ENCODE data around the gene SV2B. TPM values are rescaled to one million over a fixed set of nuclear protein-coding genes. Genes with fewer than 3 reads are reported as not detected.

Gene SV2B
- total and polyA plus RNA-seq, 2 donors (not counting 1 experiment from before 2014, with no cell fraction given): under 0.01 TPM; not detected in 1

GRCh38 chr15:91125162-91125561, 25.1 kb downstream of the SV2B start:
- TF ChIP-seq EZH2 (IDR thresholded peaks at IDR 0.05; ENCODE audit: low read length, missing control alignments): no peak
- TF ChIP-seq CTCF (conservative IDR thresholded peaks at IDR 0.05 in 1 of 2, IDR thresholded peaks at IDR 0.05 in 1 of 2; ENCODE audit: low read depth in 1 of 2, low read length in 2 of 2): no peak
- DNase-seq (ENCODE audit: low read depth in 2 of 2): no peak
- no peaks in the 10 kb centered on the region for H3K27me3 ChIP-seq (ENCODE audit: control insufficient read depth, insufficient read depth, low read length)
- no peak overlapping the region for H2AFZ ChIP-seq (ENCODE audit: low read length)
- no peak overlapping the region for H3K4me3 ChIP-seq (replicated peaks in 1 of 4; ENCODE audit: control extremely low read depth in 1 of 4, insufficient read depth in 1 of 4, low read depth in 3 of 4, low read length in 4 of 4)
- no peaks in the 10 kb centered on the region for H3K36me3 ChIP-seq (ENCODE audit: control insufficient read depth, insufficient read depth, low read length)
- H3K4me1 ChIP-seq (ENCODE audit: control insufficient read depth, extremely low read depth, insufficient read depth, low read length): no peaks in the 10 kb centered on the region
- no peak overlapping the region for H3K9ac ChIP-seq (ENCODE audit: insufficient read depth, low read length)
- no peak overlapping the region for H3K4me2 ChIP-seq (ENCODE audit: extremely low read depth, insufficient read depth, low read length)
- no peaks in the 10 kb centered on the region for H3K79me2 ChIP-seq (ENCODE audit: control insufficient read depth, insufficient read depth, low read length)
- no peaks in the 10 kb centered on the region for H4K20me1 ChIP-seq (ENCODE audit: control insufficient read depth, extremely low read depth, insufficient read depth, low read length)
- H3K9me3 ChIP-seq (ENCODE audit: control insufficient read depth, insufficient read depth, low read depth, low read length): no peaks in the 10 kb centered on the region
- no peak overlapping the region for H3K27ac ChIP-seq (ENCODE audit: insufficient read depth, low read length)

- no peak overlapping the region for H3K27ac ChIP-seq (ENCODE audit: insufficient read depth, low read length)
- H3K4me3 ChIP-seq (replicated peaks in 1 of 4; ENCODE audit: control extremely low read depth in 1 of 4, insufficient read depth in 1 of 4, low read depth in 3 of 4, low read length in 4 of 4): no peak overlapping the region
- H4K20me1 ChIP-seq (ENCODE audit: control insufficient read depth, extremely low read depth, insufficient read depth, low read length): no peaks in the 10 kb centered on the region
- no peaks in the 10 kb centered on the region for H3K36me3 ChIP-seq (ENCODE audit: control insufficient read depth, insufficient read depth, low read length)
- no peaks in the 10 kb centered on the region for H3K4me1 ChIP-seq (ENCODE audit: control insufficient read depth, extremely low read depth, insufficient read depth, low read length)
- TF ChIP-seq EZH2 (IDR thresholded peaks at IDR 0.05; ENCODE audit: low read length, missing control alignments) (no peak), CTCF (conservative IDR thresholded peaks at IDR 0.05 in 1 of 2, IDR thresholded peaks at IDR 0.05 in 1 of 2; ENCODE audit: low read depth in 1 of 2, low read length in 2 of 2) (no peak)
- H3K9ac ChIP-seq (ENCODE audit: insufficient read depth, low read length): no peak overlapping the region
- no peaks in the 10 kb centered on the region for H3K79me2 ChIP-seq (ENCODE audit: control insufficient read depth, insufficient read depth, low read length)
- H2AFZ ChIP-seq (ENCODE audit: low read length): no peak overlapping the region
- no peaks in the 10 kb centered on the region for H3K9me3 ChIP-seq (ENCODE audit: control insufficient read depth, insufficient read depth, low read depth, low read length)
- no peak overlapping the region for H3K4me2 ChIP-seq (ENCODE audit: extremely low read depth, insufficient read depth, low read length)
- no peak for DNase-seq (ENCODE audit: low read depth in 2 of 2)
- H3K27me3 ChIP-seq (ENCODE audit: control insufficient read depth, insufficient read depth, low read length): no peaks in the 10 kb centered on the region
Observed at GRCh38 chr15:91126080-91126479, 26.0 kb downstream of the SV2B start.

- Histone ChIP-seq H3K27ac (ENCODE audit: insufficient read depth, low read length) (no peak overlapping the region), H2AFZ (ENCODE audit: low read length) (no peak overlapping the region), H3K4me1 (ENCODE audit: control insufficient read depth, extremely low read depth, insufficient read depth, low read length) (no peaks in the 10 kb centered on the region), H3K27me3 (ENCODE audit: control insufficient read depth, insufficient read depth, low read length) (no peaks in the 10 kb centered on the region), H3K36me3 (ENCODE audit: control insufficient read depth, insufficient read depth, low read length) (no peaks in the 10 kb centered on the region), H3K9me3 (ENCODE audit: control insufficient read depth, insufficient read depth, low read depth, low read length) (no peaks in the 10 kb centered on the region), H3K4me3 (replicated peaks in 1 of 4; ENCODE audit: control extremely low read depth in 1 of 4, insufficient read depth in 1 of 4, low read depth in 3 of 4, low read length in 4 of 4) (no peak overlapping the region), H3K79me2 (ENCODE audit: control insufficient read depth, insufficient read depth, low read length) (no peaks in the 10 kb centered on the region), H3K9ac (ENCODE audit: insufficient read depth, low read length) (no peak overlapping the region), H3K4me2 (ENCODE audit: extremely low read depth, insufficient read depth, low read length) (no peak overlapping the region), H4K20me1 (ENCODE audit: control insufficient read depth, extremely low read depth, insufficient read depth, low read length) (no peaks in the 10 kb centered on the region)
- TF ChIP-seq EZH2 (IDR thresholded peaks at IDR 0.05; ENCODE audit: low read length, missing control alignments): no peak
- TF ChIP-seq CTCF (conservative IDR thresholded peaks at IDR 0.05 in 1 of 2, IDR thresholded peaks at IDR 0.05 in 1 of 2; ENCODE audit: low read depth in 1 of 2, low read length in 2 of 2): no peak
- DNase-seq (ENCODE audit: low read depth in 2 of 2): no peak
Observed at GRCh38 chr15:91127236-91127955, 27.3 kb downstream of the SV2B start.
